Stimulated activated CD8-positive, alpha-beta memory T cell treated with anti-CD3 and anti-CD28 coated beads, Interleukin-2, amount 100 ng/mL, for 1 hour (primary cell): Measurements from ENCODE around the gene MARCHF9.
"Not testable (repeated sequence)": the region's sequence is repeated elsewhere in the genome, so short reads cannot be mapped to it uniquely, and the experiment has no call there.

ENCODE experiments used
- DNase-seq, 2 donors: peaks; one replicate each; pipeline ENCODE4 v3.0.0-alpha.2; 2020; ENCODE audit warnings: low read depth in 2 of 2

Gene MARCHF9

GRCh38 chr12:57769594-57769993 lies 14.7 kb downstream of the MARCHF9 start:
- DNase-seq, result no peak

GRCh38 chr12:57770734-57771133 lies 15.8 kb downstream of the MARCHF9 start:
- DNase-seq, result no peak

GRCh38 chr12:57771236-57771872 lies 16.5 kb downstream of the MARCHF9 start:
- peak; percentile 48 to 62 for DNase-seq

DNA sequence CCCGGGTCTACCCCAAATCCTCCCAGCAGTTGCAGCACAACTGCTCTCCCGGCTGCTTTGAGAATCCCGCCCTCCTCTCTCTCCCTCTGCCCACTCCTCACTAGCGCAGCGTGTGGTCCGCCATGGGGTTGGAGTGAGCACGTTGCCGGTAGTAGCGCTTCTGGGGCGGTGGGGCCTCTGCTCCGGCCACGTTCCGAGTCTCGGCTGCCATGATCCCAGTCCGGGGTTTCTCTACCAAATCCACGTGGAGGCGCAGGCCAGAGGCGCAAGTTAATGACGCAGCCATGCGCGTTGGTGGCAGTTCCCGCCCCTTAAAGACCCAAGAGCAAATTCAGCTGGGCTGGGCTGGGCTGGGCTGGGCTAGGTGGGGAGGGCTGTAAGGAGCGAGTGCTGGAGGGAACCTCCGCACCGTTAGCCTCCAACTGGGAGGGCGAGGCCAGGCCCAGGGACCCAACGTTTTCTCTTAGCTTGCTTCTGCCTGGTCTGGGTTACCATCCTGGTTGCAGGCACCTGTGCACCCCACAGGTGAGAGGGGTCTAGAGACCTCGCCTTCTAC lies 17.0 kb downstream of the MARCHF9 start, which contains the start of gene METTL1:
Gene METTL1, minus strand, starts transcription at position 233 of the 556 bp plus-strand sequence. Its CDS starts 22 bp downstream, at position 211.
- peak; percentile 75 to 76 for DNase-seq

DNA sequence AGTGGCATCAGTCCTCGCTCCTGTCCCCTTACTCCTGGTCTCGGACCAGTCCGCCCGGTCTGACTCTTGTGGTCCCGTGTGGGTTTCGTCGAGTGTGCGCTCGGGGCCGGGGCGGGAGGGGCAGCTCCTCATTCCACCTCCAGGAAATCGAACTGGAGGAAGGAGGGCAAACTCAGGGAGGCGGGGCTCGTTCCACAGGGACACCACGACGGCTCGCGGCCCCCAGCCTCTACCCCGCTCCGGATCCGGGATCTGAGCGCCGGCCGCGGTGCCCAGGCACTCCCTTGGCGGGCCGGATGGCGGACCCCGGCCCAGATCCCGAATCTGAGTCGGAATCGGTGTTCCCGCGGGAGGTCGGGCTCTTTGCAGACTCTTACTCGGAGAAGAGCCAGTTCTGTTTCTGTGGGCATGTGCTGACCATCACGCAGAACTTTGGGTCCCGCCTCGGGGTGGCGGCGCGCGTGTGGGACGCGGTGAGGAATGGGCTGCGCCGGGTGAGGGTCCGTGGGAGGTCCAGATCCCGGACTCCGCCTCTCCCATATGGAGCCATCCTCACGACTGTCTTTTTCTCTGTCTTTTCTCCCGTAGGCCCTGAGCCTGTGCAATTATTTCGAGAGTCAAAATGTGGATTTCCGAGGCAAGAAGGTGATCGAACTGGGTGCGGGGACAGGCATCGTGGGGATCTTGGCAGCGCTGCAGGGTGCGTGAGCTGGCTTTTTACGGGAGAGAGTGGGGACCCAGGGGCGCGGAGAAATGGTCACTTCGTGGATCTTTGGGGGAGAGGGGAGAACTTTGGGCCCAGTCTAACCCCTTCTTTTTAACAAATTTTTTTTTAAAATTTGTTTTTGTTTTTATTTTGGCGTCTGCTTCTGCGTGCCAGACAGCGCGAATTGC lies 17.8 kb downstream of the MARCHF9 start, which contains the start of gene EEF1AKMT3:
Gene EEF1AKMT3, plus strand, starts transcription at position 186 of the 894 bp plus-strand sequence. Its CDS starts 111 bp downstream, at position 297.
- DNase-seq, result no peak

DNA sequence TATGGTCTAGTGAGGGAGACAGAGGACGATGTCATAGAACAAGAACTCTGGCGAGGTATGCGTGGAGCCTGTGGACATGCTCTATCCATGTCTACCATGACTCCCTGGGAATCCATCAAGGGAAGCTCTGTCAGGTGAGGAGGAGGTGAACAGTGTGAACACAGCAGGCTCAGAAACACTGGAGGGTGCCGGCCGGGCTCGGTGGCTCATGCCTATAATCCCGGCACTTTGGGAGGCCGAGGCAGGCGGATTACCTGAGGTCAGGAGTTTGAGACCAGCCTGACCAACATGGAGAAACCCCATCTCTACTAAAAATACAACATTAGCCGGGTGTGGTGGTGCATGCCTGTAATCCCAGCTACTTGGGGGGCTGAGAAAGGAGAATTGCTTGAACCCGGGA lies 19.7 kb downstream of the MARCHF9 start:
- DNase-seq, result not testable (repeated sequence)

GRCh38 chr12:57775044-57775443 lies 20.1 kb downstream of the MARCHF9 start:
- DNase-seq, result no peak

DNA sequence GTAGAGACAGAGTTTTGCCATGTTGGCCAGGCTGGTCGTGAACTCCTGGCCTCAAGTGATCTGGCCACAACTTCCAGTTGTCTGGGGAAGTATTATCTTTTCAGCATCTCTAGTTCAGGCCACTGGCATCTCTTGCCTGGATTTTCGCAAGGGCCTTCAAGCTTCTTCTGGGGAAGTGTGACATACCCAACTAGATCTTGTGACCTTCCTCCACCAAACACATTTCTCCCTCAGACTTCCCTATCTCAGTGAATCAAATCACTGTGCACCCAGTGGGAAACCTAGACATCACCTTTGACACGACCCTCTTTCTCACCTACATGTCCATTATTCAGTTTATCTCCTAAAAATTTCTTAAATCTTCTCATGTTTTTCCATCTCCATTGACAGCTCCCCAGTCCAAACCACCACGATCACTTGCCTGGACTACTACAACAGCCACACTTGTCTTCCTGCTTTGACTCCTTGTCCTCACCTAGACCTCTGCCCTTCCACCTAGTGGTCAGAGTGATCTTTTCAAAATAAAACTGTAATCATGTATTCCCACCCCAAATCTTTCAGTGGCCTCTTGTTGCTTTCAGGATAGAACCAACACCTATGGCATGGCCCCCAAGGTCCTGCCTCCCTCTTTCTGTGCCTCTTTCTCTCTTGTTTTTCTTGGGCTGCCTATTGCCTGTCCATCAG lies 20.8 kb downstream of the MARCHF9 start:
- no peak for DNase-seq

GRCh38 chr12:57776247-57776587 lies 21.3 kb downstream of the MARCHF9 start:
- no peak for DNase-seq

- no peak for DNase-seq
Measured at GRCh38 chr12:57777367-57777766, 22.5 kb downstream of the MARCHF9 start.

- DNase-seq, result no peak
Measured at GRCh38 chr12:57777911-57778310, 23.0 kb downstream of the MARCHF9 start.

GRCh38 chr12:57779736-57780135 lies 24.8 kb downstream of the MARCHF9 start:
- DNase-seq, result no peak

DNA sequence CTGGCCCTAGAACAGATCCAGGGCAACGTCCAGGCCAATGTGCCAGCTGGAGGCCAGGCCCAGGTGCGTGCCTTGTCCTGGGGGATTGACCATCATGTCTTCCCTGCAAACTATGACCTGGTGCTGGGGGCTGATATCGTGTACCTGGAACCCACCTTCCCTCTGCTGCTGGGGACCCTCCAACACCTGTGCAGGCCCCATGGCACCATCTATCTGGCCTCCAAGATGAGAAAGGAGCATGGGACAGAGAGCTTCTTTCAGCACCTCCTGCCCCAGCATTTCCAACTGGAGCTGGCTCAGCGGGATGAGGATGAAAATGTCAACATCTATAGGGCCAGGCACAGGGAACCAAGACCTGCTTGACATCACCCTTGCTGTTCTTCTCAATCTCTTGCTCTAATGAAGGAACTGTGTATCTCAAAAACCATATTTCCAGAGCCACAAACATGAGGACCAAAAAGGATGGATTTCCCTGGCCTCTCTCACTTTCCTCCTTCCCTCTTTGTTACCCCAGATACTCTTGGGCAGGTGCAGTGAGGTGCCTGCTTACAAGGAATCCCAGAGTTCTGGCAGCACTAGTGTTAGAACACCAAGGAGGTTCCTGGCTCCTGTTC lies 25.5 kb downstream of the MARCHF9 start:
- no peak for DNase-seq

GRCh38 chr12:57781244-57781643 lies 26.3 kb downstream of the MARCHF9 start:
- no peak for DNase-seq

DNA sequence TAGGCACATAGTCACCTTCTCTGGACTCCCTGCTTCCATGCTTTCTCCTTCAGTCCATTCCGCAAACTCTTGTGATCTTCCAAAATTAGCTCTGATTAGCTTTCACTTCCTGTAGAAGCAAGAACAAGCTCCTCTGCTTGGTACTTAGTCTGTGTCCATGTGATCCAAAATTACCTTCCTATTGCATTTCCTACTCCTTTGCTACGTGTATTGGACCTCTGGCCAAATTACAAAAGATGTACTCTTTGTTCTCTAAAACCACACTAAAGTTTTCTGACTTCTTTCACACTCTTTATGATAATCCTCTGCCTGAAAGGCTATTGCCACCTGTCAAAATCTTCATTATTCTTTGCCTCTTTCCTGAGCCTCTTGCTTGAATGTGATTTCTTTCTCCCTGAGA lies 26.9 kb downstream of the MARCHF9 start:
- DNase-seq, result no peak

DNA sequence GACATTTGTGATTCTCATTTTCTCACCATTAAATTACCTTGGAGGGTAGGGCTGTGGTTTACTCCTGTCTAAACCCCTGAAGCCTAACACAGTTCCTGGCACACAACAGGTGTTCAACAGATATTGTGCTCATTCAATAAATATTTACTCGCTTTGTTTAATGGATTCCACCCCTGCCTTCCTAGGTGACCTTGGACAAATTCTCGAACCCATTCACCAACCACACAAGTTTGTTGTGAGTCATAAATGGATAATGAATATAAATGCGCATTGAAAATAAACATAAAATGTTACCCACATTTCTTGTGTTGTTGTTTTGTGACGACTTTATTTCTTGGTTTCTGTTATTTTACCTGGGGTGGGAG lies 27.3 kb downstream of the MARCHF9 start:
- DNase-seq, result no peak

DNA sequence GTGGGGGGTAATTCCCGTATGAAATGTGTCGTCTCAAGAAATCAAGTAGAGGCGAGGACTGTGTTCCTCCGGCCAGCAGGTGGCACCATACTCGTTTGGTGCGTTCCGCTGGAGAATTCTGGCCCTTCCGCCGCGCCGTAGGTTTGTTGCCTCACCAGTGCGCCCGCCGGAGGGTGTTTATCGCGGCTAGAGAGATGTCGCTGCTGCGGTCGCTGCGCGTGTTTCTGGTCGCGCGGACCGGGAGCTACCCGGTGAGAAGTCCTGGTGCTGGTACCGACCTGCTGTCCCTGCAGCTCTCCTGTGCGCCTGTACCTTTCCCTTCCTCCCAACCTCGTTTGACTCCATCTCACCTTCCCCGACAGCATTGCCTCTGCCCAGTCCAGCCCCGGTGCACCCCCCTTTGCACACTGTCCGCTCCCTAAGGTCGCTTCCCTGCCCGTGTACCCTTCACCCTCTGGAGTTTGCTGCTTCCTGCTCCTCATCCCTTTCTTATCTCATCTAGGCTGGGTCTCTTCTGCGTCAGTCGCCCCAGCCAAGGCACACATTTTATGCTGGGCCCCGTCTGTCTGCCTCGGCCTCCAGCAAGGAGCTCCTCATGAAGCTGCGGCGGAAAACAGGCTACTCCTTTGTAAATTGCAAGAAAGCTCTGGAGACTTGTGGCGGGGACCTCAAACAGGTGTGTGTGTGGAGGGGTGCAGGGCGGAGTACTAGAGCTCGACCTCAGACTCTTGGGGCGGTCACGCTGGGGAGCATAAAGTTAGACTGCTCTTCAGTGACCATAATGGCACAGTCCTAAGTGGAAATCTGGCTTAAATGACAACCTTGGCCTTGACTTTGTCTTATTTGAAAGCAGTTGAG lies 27.9 kb downstream of the MARCHF9 start, which contains the start of gene TSFM:
Gene TSFM, plus strand, starts transcription at position 180 of the 858 bp plus-strand sequence. Its CDS starts 15 bp downstream, at position 195.
- DNase-seq, result peak; percentile 95 to 96

DNA sequence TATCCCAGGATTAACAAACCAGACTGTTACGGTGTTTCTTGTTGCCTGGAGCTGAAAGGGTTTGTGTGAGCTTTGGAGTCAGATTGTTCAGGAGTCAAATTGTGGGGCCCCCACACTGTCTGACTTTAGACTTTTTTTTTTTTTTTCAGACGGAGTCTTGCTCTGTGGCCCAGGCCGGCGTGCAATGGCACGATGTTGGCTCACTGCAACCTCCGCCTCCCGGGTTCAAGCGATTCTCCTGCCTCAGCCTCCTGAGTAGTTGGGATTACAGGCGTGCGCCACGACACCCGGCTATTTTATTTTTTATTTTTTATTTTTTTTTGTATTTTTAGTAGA lies 28.5 kb downstream of the MARCHF9 start:
- no peak for DNase-seq

- no peak for DNase-seq
Measured at GRCh38 chr12:57783861-57784260, 29.0 kb downstream of the MARCHF9 start.

DNA sequence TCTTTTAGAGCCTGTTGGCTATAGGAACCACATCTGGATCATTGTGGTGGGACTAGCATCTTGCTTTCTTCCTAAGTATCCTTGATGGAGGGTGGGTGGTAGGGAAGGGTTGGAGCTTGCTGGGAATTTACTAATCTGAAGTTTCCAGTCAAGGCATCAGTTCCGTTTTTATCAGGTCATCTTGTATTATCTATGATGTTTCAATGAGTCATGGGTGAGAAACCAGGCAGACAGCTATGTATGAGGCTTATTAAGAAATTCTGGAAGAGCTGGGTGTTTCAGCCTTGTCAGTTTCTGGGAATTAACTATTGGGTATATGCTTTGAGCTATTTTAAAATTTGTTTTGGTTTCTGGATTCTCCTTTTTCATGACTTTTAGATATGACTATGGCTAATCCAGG lies 39.0 kb downstream of the MARCHF9 start:
- no peak for DNase-seq

DNA sequence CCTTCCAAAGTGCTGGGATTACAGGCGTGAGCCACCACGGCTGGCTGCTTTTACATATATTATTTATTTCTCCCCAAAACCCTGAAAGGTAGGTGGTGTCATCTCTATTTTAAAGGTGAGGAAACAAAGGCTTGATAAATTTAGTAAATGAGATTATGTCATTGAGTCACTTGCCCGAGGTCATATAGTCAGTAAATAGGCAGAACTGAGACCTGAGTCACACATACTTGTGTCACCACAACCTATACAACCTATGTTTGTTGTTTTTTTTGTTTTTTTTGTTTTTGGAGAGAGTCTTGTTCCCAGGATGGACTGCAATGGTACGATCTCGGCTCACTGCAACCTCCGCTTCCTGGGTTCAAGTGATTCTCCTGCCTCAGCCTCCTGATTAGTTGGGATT lies 40.5 kb downstream of the MARCHF9 start:
- DNase-seq, result no peak
